Stimulated activated CD8-positive, alpha-beta memory T cell treated with anti-CD3 and anti-CD28 coated beads, Interleukin-15, amount 100 ng/mL, for 1 hour (primary cell): Measurements from ENCODE around the gene HBZ.
"Not testable (repeated sequence)": the region's sequence is repeated elsewhere in the genome, so short reads cannot be mapped to it uniquely, and the experiment has no call there.

Source experiments
- DNase-seq: peaks from one replicate; pipeline ENCODE4 v3.0.0-alpha.2; 2020; ENCODE audit warnings: low read depth

Gene HBZ

GRCh38 chr16:152141-153128 is at the start of gene HBZ:
HBZ (plus strand) TSS chr16:152644; CDS start chr16:152910, 266 bp downstream.
- no peak for DNase-seq

GRCh38 chr16:104355-104754 is 48.1 kb upstream of the HBZ start:
- DNase-seq = no peak

GRCh38 chr16:104928-105327 is 47.5 kb upstream of the HBZ start:
- DNase-seq = no peak

GRCh38 chr16:105521-105920 is 46.9 kb upstream of the HBZ start:
- DNase-seq = no peak

- peak; percentile 15 for DNase-seq
These were observed 45.7 kb upstream of the HBZ start for GRCh38 chr16:106623-107324.

GRCh38 chr16:112153-112840 is 40.1 kb upstream of the HBZ start:
- DNase-seq = no peak

GRCh38 chr16:114327-114726 is 38.1 kb upstream of the HBZ start:
- DNase-seq = no peak

GRCh38 chr16:116015-116414 is 36.4 kb upstream of the HBZ start:
- no peak for DNase-seq

GRCh38 chr16:117379-118365 is 34.8 kb upstream of the HBZ start:
- peak; percentile 55 for DNase-seq

- DNase-seq = no peak
These were observed 33.6 kb upstream of the HBZ start for GRCh38 chr16:118857-119256.

GRCh38 chr16:119295-119694 is 33.1 kb upstream of the HBZ start:
- DNase-seq = no peak

- DNase-seq = no peak
These were observed 32.5 kb upstream of the HBZ start for GRCh38 chr16:119835-120491.

GRCh38 chr16:120756-121155 is 31.7 kb upstream of the HBZ start:
- no peak for DNase-seq

GRCh38 chr16:122361-122760 is 30.1 kb upstream of the HBZ start:
- DNase-seq = no peak

GRCh38 chr16:123558-124350 is 28.7 kb upstream of the HBZ start:
- not testable (repeated sequence) for DNase-seq

- no peak for DNase-seq
These were observed 27.4 kb upstream of the HBZ start for GRCh38 chr16:125011-125410.

- DNase-seq = no peak
These were observed 23.4 kb upstream of the HBZ start for GRCh38 chr16:129075-129474.

- DNase-seq = no peak
These were observed 21.8 kb upstream of the HBZ start for GRCh38 chr16:130533-131173.

GRCh38 chr16:132120-132519 is 20.3 kb upstream of the HBZ start:
- no peak for DNase-seq
